Hematopoietic multipotent progenitor cell treated with erythropoietin and hydrocortisone succinate and interleukin-3 and kit ligand, for 4 days (in vitro differentiated cells): ENCODE data around the gene ITM2C.
A peak's percentile ranks its signal among the peaks of the same experiment; 100 is the strongest.

Experiments used
- DNase-seq: peaks from one replicate; pipeline ENCODE4 v3.0.0-alpha.2; 2015

ITM2C gene, protein sequence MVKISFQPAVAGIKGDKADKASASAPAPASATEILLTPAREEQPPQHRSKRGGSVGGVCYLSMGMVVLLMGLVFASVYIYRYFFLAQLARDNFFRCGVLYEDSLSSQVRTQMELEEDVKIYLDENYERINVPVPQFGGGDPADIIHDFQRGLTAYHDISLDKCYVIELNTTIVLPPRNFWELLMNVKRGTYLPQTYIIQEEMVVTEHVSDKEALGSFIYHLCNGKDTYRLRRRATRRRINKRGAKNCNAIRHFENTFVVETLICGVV

DNA sequence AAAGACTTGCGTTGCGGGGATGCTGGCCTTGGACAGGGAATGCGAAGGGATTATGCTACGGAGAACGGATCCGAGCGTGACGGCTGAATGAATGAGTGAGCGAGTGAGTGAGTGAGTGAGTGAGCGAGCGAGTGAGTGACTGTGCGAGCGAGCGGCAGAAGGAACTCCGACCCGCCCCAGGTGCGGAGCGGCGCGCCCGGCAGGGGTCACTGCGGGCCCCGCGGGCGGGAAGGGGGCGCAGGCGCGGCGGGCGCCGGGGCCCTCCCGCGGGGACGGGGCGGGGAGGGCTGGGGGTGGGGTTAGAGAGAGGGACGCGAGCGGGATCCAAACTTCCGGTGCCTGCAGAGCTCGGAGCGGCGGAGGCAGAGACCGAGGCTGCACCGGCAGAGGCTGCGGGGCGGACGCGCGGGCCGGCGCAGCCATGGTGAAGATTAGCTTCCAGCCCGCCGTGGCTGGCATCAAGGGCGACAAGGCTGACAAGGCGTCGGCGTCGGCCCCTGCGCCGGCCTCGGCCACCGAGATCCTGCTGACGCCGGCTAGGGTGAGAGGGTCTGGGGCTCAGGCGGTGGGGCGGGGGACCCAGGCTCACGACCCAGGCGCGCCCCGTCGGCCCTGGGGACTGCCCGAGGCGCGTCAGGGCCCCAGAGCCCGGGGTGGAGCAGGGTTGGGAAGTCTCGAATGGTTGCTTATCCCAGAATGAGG is at the start of gene ITM2C:
Gene ITM2C, plus strand, starts transcription at position 338 of the 702 bp plus-strand sequence. Its CDS starts 84 bp downstream, at position 422.
- peak; percentile 86 for DNase-seq

DNA sequence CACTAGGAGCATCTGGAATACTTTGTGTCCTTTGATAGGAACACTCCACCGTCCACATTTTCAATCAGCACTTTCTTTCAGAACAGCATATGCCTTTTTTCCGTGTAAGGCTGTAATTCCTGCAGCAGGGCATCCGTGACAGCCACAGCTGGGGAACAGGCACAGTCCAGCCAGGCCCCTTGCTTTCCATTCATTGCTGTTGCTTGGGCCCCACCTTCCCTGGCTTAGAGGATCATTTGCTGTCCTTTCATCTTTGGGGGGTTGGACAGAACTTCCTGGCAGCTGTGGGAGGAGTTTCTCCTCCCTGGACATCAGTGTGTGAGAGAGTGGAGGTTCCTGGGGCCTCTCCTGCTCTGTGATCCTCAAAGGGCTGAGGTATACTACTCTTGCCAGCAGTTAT is 49.7 kb upstream of the ITM2C start:
- DNase-seq, result no peak

DNA sequence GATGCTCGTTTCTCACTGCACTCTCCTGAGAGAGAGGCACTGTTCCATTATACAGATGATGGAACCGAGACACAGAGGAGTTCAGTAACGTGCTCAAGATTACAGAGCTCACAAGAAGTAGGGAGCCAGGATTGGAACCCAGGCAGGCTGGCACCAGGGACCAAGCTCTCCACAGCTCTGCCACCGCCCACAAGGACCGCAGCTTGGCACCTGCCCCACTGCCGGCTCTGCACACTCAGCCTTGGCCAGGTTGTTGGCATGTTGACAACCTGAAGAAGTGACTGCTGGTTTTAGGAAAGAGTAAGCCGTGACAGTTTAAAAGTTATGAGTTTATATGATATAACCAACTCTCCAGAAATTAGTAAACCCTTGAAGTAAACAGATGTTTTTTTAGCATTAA is 48.0 kb upstream of the ITM2C start:
- DNase-seq, result no peak

DNA sequence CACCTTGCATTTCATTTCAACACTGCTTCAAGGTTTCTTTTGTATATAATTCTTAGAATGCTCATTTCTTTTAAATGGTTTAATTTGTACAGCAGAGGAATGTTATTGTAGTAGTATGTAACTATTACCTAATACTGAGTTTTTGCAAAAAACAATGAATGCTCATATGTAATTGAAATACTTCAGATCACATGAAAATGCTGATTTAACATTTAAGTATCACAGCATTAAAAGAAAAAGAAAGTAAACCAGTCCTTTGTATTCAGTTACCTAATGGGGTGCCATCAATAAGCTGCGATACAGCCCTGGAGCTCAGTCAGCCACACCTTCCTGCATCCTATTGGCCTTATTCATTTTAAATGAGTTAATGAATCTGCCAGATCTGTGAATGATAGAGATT is 45.3 kb upstream of the ITM2C start:
- no peak for DNase-seq

DNA sequence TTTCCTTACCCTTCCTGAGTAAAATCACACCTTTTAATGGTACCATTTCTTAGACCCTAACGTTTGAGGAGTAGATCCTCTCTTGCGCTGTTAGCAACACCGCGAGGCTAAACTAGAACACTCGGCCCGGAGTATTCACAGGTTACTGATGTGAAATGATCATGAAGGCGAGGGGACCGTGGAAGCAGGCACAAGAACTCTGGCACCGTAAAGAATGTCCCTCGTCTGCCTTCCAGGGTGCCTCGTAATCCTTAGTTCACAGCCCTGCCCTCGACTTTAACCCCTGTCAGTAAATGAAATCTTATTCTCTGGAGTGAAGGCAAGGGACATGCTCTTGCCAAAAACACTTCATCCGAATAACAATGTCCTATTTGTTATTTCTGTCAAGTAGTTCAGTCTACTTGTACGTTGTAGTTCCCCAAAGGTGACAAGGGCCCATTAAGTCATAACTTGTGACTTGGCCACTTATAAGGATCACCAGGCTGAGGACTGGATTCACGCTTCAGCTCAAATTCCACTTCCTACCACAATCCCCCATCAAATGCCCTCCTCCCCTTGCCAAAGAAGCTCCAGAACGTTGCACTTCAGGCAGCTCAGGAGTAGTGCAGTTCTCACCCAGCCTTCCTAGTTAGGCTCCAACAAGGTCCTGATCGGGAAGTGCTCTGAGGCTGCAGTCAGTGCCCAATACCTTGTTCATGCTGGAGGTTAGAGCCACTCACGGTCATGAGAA is 43.3 kb upstream of the ITM2C start:
- no peak for DNase-seq

DNA sequence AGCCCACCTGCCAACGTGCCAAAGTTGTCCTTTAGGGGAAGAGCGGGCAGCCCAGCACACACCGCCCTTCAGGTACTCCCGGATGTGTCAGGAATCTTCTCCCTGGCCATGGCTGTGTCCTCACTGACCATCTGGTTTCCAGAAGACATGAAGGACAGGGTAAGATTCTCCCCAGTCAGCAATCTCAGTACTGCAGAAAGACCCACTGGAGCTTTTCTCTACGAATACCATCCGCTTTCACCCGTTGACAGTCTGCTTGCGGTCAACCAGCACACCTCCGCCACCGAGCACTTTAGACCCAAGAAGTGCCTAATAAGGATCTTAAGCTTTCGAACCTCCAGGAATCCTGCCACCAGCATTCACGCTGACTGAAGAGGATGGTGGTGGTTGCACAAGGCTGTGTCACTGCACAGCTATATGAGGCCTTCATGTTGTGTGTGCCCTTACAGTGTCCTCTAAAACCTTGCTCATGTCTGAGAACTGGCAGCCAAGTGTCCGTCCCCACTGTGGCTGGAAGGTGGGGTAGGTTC is 42.7 kb upstream of the ITM2C start:
- DNase-seq, result no peak

DNA sequence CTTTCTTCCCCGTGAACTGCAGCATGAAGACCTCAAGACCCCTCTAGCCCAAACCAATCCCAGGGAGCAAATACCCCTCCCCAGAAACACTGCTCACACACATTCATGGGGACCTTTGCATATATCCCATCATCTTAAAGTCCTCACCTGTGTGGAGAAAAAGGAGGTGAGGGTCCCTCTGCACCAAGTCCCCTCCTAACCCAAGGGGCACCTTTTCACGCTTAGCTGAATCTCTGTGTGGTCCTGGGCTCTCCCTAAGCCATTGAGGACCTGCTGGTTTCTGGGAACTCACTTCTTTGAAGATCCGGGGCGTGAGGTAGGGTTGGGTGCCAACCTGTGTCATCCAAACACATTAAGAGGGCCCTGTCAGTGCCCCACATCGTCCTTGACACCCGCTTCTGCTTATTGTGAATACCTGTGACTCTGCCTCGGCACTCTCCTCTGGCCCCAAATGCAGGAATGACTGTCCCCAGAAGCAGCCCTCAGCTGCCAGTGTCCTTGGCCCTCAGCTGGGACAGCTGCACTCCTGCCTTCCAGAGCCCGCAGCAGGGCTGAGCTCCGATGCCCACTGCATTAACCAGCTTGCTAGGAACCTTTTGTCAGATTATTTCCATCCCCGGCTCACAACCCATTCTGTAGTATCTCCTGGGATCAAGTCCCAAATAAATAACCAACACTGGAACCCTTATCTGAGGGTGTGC is 41.3 kb upstream of the ITM2C start:
- DNase-seq, result no peak

DNA sequence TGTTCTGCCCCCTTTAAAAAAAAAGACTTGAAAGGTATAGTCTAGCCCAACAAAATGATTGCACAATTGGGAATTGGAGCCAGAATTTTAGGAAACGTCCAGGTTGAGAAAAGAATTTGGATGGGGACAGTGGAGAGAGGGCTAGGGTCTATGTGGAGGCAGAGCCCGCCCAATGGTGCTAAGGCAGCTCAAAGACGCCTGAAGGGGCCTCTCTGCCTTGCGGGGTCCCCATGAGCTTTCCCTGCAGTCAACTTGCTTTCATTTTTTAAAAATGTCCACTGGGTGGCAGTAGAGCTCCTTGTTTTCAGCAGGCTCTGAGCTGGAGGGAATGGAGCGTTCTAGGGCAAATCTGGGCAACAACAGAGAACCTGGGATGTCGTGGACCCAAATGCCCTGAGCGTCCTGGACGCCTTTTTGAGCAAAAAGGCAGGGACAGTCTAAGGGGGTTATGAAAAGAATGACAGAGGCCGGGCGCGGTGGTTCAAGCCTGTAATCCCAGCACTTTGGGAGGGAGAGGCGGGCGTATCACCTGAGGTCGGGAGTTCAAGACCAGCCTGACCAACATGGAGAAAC is 40.2 kb upstream of the ITM2C start:
- peak; percentile 94 for DNase-seq

DNA sequence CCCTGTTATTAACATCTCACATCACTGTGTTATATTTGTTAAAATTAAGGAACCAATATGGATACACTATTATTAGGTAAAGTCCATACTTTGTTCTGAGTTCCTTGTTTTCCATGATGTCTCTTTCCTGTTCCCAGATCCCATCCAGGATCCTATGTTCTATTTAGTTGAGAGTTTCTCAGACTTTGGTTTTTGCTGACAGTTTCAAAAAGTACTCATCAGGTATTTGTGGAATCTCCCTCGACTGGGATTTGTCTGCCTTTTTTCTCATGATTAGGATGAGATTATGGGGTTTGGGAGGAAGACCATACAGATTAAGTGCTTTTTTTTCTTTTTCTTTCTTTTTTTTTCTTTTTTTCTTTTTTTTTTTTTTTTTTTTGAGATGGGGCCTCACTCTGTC is 39.4 kb upstream of the ITM2C start:
- DNase-seq, result no peak

DNA sequence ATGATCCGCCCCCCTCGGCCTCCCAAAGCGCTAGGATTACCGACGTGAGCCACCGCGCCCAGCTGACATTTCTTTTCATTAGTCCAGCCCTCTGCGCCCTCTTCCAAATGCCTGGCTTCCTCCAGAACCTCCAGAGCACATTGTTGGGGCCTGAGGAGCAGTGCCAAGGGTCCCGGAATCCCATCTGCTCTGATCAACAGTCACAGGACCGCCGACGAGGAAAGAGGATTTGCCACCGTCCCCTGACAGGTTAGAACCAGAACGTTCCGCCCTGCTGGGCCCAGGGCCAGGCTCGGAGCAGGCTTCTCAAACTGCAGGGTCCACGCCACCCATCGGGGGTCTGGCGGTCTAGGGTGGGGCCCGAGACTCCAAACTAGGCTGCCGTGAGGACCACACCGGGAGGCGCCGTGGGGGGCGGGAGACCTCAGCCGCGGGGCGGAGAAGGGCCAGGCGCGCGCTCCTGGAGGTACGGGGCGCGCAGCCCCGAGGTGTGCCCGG is 36.9 kb upstream of the ITM2C start:
- no peak for DNase-seq

DNA sequence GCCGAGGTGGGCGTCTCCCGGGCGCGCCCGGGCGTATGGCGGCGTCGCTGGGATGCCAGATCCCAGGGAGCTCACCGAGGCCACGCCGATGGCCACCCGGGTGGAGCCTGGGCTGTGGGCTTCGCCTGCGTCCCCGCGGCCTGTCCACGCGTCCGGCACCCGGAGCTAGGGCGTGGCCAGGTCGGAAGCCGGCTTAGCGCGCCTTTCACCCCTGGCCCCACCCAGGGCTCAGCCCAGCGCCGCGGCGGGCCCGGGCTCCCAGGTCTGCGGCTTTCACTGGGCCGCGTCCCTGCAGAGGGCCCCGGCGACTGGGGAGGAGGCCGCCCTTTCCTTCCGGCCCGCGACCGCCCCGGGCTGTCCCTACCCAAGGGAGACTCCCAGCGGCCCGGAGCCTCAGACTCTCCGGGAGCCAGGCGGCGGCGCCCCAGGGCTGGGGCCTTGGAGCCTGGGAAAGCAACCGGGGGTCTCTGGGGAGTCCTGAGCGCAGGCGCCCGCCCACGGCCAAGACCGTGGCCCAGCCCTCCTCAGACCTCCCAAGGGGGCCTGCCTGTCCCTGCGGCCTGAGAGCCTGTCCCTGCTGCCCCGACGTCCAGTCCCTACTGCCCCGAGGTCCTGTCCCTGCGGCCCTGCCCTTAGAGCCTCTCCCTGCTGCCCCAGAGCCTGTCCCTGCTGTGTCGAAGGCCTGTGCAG is 36.3 kb upstream of the ITM2C start:
- peak; percentile 60 for DNase-seq

DNA sequence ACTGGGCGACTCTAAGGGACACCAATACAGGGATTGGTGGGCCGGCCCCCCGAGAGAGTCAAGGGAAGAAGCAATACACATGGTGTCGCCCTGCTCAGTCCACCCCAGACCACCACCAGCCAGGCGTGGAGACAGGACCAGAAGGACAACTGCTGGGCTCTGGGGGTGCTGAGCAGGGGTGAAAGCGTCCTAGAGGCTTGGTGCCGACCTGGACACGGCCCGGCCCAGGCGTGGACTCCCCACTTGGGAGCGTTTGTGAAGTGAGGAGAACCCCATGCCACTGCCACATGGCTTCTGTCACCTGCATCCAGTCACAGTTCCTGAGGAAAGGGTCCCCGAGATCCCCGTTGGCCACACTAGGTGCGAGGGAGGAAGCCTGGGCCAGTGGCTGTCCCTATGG is 35.4 kb upstream of the ITM2C start:
- DNase-seq, result no peak

DNA sequence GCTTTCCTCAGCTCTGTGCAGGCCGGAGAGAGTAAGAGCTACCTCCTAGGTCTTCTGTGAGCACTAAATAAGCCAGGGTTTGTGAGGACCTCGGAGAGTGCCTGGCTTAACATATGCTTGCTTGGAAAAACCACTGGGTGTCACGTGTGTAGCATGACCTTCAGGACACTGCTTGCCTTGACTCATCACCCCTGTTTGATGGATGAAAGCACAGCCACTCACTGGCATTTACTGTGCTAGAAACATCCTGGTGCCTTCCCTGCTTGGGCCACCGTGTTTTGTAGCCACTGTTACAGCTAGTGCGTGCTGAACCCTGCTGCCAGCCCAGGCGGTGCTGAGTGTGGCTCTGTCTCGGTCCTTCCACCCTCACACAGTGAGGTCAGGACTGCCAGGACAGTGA is 34.8 kb upstream of the ITM2C start:
- no peak for DNase-seq

DNA sequence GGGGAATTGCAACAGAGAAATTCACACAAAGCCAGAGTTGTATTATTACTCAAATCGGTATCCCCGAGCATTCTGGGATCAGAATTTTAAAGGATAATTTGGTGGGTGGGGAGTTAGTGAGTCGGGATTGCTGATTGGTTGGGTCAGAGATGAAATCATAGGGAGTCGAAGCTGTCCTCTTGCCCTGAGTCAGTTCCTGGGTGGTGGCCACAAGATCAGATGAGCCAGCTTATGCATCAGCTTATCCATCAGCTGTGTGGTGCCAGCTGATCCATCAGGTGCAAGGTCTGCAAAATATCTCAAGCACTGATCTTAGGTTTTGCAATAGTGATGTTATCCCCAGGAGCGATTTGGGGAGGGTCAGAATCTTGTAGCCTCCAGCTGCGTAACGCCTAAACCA is 34.3 kb upstream of the ITM2C start:
- DNase-seq, result no peak

DNA sequence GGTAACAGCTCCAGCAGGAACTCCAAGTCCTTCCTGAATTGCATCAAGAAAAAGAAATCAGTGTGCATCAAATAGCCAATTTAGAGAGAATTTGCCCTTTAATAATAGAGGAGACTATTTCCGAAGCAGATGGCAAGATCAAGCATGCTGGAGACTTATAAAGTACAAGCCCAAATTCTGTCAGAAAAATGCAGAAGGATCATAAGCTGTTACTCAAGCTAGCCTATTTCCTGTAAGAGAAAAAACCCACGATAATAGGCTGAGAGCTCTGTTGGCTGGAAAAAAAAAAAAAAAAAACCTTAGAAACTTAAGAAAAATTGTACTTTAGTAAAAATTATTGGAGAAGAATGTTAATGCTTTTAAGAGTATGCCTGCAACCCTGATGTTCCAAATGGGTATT is 24.4 kb upstream of the ITM2C start:
- DNase-seq, result peak; percentile 57

DNA sequence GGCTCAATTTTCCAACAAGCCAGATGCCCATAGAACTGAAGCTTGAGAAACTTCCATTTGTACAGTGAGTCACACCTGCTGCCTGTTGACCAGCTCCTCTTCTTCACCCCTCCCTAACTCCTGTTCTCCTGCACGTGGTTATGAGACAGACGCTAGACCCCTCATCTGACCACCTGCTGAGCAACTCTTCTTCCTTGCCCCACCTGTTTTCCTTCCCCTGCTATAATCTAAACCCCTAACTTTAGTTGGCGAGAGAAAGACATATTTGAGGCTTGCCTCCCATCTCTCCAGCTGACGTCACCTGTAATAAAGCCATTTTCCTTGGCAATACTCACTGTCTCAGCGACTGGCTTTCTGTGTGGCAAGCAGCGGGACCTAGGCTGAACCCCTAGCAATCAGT is 22.3 kb upstream of the ITM2C start:
- no peak for DNase-seq

DNA sequence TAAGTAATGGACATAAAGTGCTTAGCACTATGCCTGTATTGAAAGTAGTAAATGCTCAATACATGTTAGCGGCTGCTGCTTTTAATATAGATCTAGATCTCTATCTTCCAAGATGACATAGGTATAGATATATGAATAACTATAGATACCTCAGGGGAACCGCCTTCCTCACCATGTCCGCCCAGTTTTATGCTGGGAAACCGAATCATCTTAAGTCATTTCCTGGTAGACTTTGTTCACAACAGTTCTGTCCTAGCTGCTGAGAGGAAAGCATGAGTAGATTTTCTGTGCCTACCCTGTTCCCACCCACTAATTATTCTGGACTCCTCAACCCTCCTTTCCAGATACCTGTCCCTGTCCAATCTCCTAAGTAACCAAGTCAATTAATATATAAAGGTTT is 21.6 kb upstream of the ITM2C start:
- DNase-seq, result no peak

DNA sequence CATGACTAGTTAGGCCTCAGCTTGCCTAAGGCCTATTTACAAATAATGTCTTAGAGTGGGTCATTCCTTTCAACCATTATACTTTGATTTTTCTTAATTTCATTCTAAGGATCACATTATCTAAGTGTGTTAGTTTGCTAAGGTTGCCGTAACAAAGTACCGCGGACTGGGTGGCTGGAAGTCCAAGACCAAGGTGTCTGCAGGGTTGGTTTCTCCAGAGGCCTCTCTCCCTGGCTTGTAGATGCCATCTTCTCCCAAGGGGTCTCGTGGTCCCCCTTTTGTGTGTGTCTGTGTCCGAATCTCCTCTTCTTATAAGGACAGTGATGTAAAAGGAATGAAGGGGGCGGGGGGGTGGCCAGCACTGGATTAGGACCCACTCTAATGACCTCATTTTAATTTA is 18.4 kb upstream of the ITM2C start:
- DNase-seq, result no peak

DNA sequence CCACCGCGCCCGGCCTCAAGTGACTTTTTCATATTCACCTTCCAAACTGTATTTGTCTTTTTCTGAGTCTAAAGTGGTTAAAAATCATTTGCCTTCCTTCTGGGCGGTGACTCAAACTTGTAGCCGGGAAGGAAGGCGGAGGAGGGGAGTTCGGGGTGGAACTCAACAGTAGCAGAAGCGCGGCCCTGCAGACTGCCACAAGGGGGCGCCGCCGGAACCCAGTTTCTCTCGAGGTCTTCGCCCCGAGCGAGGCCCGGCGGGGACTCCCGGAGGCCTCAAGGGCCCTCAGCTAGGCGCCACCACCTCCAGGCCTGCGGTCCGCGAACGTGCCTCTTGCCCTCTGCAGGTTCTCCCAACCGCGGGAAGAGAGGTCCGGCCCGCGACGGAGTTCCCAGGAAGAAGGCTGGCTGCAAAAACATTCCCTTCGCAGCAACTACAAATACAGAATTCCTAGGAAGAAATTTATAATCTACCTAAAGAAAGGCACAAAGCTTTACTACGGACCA is 16.8 kb upstream of the ITM2C start:
- DNase-seq, result peak; percentile 93

DNA sequence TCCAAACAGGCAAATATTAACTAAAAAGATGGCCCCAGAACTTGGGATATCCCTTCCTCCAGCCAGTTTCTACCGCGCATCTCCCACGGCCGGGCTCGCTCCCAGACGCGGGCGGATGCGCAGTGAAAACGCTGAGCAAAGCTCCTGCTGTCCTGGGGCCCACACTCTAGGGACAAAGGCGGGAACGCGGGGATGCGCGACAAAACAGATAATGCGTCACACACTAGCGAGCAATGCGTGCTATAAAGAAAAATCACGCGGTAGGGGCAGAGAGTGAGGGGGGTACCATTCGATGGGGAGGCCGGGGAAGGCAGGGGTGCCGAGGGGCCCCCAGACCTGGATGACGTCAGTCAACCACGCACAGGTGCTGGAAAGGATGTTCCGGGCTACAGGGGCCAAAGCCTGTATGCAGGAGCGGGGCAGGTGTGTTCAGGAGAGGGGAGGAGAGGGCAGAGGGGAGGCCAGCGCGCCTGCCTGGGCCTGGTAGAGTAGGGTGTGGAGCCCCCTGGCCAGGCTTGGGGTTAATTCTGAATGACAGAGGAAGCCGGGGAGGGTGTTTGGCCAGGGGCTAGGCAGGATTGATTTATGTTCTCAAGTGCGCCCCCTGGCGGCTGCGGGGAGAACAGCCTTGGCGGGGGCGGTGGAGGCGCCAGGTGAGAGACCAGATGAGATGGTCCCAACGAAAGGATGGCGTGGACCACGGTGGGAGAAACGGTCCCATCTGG is 14.9 kb upstream of the ITM2C start:
- DNase-seq, result peak; percentile 76

DNA sequence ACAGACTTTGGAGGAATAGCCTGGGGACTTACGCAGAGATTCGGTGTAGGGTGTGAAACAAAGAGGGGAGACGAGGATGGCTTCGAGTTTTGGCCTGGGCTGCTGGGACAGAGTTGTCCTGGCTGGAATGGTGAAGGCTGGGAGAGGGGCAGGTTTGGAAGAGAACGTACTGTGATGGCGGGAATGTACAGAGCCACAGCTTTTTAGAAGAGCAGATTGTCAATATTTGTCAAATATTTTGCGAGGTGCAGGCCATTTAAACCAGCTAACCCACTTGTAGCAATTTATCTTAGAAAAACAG is 14.4 kb upstream of the ITM2C start:
- DNase-seq, result no peak
